ENCODE data around the gene AGFG2. TPM values are rescaled to one million over a fixed set of nuclear protein-coding genes. Genes with fewer than 3 reads are reported as not detected.

Gene AGFG2
- total and polyA plus RNA-seq, 2 of the 13 experiments (the other 11 are each of a cell fraction or from before 2014, with no cell fraction given) = 125 to 132 TPM

DNA sequence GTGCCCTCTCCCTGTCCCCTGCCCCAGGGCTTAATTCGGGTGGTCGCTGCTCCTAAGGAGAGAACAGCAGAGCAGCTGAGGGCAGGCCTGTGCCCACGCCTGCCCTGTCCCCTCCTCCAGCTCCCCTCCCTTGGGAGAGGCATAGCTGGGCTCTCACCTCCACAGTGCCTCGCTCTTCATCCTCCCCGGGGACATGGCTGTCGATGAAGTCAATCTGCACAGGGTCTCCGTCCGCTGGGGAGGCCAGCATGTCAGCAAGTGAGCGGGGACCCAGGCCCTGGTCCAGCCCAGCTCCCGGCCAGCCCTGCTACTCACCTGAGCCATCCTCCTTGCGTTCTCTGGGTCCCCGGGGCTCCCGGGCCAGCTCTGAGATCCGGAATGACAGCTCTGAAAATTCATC lies 38.5 kb downstream of the AGFG2 start:
- H3K36me3 ChIP-seq (replicated peaks in 1 of 2; ENCODE audit: control insufficient read depth in 1 of 2, insufficient read depth in 2 of 2, low read length in 2 of 2) = peaks cover 15 to 33% of the 10 kb centered on the region in 2 experiments; a peak in 4 of 5 replicates
- no peak for DNase-seq (ENCODE audit: low spot score)
- intact Hi-C loops (cut with micrococcal nuclease; ENCODE audit: unreplicated experiment) = no loop called here
- no peaks in the 10 kb centered on the region for H3K27me3 ChIP-seq (ENCODE audit: control insufficient read depth in 1 of 2, insufficient read depth in 2 of 2, low read length in 2 of 2)
- ATAC-seq = no peak
- in situ Hi-C loops (cut with HindIII; ENCODE audit: extremely low pct_ligation_motif_present, low pct_unique_long_range_greater_than_20kb) = no loop called here
- CTCF ChIA-PET (ENCODE audit: low intra/inter-chr PET ratio, low total read pairs) = no interaction called here
- H3K4me2 ChIP-seq (ENCODE audit: low read depth, low read length) = no peak overlapping the region
- no peak for TF ChIP-seq ZNF251 (CRISPR knock-in tag; IDR thresholded peaks at IDR 0.05)
- no peak for TF ChIP-seq ZNF557 (CRISPR knock-in tag; IDR thresholded peaks at IDR 0.05)
- TF ChIP-seq HNRNPL (IDR thresholded peaks at IDR 0.05; ENCODE audit: low read depth, low read length) = no peak
- TF ChIP-seq SALL2 (CRISPR knock-in tag; IDR thresholded peaks at IDR 0.05) = no peak
- peak; percentile 59 for TF ChIP-seq AGO1 (IDR thresholded peaks at IDR 0.05; ENCODE audit: low read depth, low read length, poor library complexity, severe bottlenecking)
- TF ChIP-seq ZNF790 (CRISPR knock-in tag; IDR thresholded peaks at IDR 0.05; ENCODE audit: borderline replicate concordance) = no peak
- TF ChIP-seq NR2F2 (IDR thresholded peaks at IDR 0.05; ENCODE audit: borderline replicate concordance, low read depth) = no peak
- TF ChIP-seq WIZ (CRISPR knock-in tag; IDR thresholded peaks at IDR 0.05) = no peak
- TF ChIP-seq, protein P1, sequence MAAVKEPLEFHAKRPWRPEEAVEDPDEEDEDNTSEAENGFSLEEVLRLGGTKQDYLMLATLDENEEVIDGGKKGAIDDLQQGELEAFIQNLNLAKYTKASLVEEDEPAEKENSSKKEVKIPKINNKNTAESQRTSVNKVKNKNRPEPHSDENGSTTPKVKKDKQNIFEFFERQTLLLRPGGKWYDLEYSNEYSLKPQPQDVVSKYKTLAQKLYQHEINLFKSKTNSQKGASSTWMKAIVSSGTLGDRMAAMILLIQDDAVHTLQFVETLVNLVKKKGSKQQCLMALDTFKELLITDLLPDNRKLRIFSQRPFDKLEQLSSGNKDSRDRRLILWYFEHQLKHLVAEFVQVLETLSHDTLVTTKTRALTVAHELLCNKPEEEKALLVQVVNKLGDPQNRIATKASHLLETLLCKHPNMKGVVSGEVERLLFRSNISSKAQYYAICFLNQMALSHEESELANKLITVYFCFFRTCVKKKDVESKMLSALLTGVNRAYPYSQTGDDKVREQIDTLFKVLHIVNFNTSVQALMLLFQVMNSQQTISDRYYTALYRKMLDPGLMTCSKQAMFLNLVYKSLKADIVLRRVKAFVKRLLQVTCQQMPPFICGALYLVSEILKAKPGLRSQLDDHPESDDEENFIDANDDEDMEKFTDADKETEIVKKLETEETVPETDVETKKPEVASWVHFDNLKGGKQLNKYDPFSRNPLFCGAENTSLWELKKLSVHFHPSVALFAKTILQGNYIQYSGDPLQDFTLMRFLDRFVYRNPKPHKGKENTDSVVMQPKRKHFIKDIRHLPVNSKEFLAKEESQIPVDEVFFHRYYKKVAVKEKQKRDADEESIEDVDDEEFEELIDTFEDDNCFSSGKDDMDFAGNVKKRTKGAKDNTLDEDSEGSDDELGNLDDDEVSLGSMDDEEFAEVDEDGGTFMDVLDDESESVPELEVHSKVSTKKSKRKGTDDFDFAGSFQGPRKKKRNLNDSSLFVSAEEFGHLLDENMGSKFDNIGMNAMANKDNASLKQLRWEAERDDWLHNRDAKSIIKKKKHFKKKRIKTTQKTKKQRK (IDR thresholded peaks at IDR 0.05; ENCODE audit: low read length) = no peak
- peak; percentile 17 for TF ChIP-seq AGO2 (optimal IDR thresholded peaks at IDR 0.05; ENCODE audit: low read depth, low read length)
- TF ChIP-seq NBN (conservative IDR thresholded peaks at IDR 0.05) = no peak
- no peak overlapping the region for H2AFZ ChIP-seq (ENCODE audit: low read length)
- H3K27ac ChIP-seq (ENCODE audit: extremely low read length, insufficient read depth, low read length) = no peak overlapping the region
- POLR2A ChIA-PET = interaction anchor here (2.1 kb wide), 1 partner anchor 9 kb away, joined by 6 read pairs; the partner anchor contains the start of genes FBXO24 and LRCH4
- WGBS (ENCODE audit: low lambda C conversion rate) = 90% methylated on average over 2 of the region's 14 CpGs
- H3K4me1 ChIP-seq (ENCODE audit: insufficient read depth, low read length) = peaks cover 7% of the 10 kb centered on the region
- H3K79me2 ChIP-seq (ENCODE audit: insufficient read depth, low read length) = no peaks in the 10 kb centered on the region
- no TSS peak for BruUV-seq (replicated peaks)
- H4K20me1 ChIP-seq (ENCODE audit: insufficient read depth, low read length) = no peaks in the 10 kb centered on the region
- no peak for FAIRE-seq
- H3K4me3 ChIP-seq (replicated peaks in 1 of 3; ENCODE audit: insufficient read depth in 1 of 3, low read depth in 2 of 3, low read length in 3 of 3) = no peak overlapping the region
- no peaks in the 10 kb centered on the region for H3K9me3 ChIP-seq (ENCODE audit: low read length)
- no peak overlapping the region for H3K9ac ChIP-seq (ENCODE audit: insufficient read depth, low read depth, low read length)
